GM19463 (cell line): ENCODE results near the gene EIF4B.

ENCODE experiments used
- ATAC-seq: cut with Tn5 transposase; IDR thresholded peaks from one replicate; pipeline ENCODE4 v1.9.1; 2021; ENCODE audit warnings: mild to moderate bottlenecking, moderate library complexity; ENCODE audit not compliant: unreplicated experiment

Gene EIF4B

DNA sequence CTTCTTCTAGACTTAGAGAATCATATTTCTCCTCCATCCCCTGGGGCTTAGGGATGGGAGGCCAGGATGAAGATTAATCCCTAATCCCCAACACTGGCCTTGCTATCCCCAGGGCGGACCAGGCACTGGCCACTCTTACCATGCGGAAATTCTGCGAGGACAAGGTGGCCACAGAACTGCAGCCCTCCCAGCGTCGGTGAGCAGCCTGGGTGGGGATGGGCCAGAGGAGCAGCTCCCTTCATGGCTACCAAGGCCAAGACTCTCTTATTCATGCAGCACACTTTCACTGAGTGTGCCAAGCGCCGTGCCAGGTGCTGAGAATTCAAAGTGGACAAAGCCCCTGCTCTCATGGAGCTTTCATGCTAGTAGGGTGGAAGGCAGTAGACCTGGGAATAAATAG, 50.6 kb downstream of the EIF4B start:
- ATAC-seq, result no peak

DNA sequence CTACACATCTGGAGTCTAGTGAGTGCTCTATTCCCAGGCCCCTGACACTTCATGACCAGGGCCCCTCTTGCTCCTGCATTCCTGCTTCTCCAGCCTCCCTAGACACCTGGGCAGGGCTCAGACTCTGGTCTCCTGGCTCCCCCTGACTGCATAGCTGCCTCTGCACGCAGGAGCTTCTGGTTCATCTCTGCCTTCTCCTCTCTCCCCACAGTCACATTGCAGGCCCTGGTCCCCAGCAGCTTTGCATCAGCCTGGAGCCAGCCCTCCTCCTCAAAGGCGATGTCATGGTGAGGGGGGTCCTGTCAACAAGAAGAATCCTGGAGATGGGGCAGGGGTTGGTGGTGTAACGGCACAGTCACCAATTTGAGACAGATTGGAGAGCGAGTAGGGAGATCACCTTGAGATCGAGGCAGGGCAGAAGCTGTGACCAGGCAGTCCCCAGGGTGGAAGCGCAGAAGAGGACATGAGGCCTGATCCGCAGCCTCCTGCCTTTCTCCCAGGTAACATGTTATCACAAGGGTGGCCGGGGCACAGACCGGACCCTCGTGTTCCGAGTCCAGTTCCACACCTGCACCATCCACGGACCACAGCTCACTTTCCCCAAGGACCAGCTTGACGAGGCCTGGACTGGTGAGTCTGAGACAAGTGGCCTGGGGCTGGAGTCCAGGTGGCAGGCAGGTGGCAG, 51.7 kb downstream of the EIF4B start:
- no peak for ATAC-seq

DNA sequence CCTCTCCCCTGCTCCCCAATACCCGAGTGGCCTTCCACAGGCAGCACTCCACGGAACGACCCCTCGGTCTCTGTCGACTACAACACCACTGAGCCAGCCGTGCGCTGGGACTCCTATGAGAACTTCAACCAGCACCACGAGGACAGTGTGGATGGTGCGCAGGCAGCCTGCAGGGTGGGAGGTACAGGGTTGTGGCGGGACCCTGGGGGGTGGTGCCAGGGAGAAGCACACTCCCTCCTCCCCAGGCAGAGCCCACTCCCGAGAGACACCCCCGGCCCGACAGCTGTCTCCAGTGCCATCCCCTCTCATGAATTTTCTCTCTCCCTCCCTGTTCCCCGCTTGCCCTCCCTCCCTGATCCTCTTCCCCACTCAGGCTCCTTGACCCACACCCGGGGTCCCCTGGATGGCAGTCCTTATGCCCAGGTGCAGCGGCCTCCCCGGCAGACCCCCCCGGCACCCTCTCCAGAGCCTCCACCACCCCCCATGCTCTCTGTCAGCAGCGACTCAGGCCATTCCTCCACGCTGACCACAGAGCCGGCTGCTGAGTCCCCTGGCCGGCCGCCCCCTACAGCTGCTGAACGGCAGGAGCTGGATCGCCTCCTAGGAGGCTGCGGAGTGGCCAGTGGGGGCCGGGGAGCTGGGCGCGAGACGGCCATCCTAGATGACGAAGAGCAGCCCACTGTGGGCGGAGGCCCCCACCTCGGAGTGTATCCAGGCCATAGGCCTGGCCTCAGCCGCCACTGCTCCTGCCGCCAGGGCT, 52.6 kb downstream of the EIF4B start:
- no peak for ATAC-seq

DNA sequence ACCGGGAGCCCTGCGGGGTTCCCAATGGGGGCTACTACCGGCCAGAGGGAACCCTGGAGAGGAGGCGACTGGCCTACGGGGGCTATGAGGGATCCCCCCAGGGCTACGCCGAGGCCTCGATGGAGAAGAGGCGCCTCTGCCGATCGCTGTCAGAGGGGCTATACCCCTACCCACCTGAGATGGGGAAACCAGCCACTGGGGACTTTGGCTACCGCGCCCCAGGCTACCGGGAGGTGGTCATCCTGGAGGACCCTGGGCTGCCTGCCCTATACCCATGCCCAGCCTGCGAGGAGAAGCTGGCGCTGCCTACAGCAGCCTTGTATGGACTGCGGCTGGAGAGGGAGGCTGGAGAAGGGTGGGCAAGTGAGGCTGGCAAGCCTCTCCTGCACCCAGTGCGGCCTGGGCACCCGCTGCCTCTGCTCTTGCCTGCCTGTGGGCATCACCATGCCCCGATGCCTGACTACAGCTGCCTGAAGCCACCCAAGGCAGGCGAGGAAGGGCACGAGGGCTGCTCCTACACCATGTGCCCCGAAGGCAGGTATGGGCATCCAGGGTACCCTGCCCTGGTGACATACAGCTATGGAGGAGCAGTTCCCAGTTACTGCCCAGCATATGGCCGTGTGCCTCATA, 53.3 kb downstream of the EIF4B start:
- ATAC-seq, result no peak

DNA sequence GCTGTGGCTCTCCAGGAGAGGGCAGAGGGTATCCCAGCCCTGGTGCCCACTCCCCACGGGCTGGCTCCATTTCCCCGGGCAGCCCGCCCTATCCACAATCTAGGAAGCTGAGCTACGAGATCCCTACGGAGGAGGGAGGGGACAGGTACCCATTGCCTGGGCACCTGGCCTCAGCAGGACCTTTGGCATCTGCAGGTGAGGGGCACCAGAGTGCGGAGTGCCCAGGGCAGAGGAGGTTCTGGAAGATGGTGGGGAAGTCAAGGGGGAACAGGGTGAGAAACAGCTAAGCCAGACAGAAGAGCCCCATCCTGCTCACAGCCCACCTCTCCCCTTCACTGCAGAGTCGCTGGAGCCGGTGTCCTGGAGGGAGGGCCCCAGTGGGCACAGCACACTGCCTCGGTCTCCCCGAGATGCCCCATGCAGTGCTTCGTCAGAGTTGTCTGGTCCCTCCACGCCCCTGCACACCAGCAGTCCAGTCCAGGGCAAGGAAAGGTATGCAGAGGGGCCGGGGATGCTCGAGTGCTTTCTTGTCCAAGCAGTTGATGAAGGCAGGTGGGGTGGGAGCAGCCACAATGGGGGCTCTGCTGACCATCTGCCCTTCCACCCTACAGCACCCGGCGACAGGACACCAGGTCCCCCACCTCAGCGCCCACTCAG, 53.9 kb downstream of the EIF4B start:
- no peak for ATAC-seq

DNA sequence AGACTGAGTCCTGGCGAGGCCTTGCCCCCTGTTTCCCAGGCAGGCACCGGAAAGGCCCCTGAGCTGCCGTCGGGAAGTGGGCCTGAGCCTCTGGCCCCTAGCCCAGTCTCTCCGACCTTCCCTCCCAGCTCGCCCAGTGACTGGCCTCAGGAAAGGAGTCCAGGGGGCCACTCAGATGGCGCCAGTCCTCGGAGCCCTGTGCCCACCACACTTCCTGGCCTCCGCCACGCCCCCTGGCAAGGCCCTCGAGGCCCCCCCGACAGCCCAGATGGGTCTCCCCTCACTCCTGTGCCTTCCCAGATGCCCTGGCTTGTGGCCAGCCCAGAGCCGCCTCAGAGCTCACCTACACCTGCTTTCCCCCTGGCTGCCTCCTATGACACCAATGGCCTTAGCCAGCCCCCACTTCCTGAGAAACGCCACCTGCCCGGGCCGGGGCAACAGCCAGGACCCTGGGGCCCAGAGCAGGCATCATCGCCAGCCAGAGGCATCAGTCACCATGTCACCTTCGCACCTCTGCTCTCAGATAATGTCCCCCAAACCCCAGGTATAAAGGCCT, 54.5 kb downstream of the EIF4B start:
- ATAC-seq, result no peak

DNA sequence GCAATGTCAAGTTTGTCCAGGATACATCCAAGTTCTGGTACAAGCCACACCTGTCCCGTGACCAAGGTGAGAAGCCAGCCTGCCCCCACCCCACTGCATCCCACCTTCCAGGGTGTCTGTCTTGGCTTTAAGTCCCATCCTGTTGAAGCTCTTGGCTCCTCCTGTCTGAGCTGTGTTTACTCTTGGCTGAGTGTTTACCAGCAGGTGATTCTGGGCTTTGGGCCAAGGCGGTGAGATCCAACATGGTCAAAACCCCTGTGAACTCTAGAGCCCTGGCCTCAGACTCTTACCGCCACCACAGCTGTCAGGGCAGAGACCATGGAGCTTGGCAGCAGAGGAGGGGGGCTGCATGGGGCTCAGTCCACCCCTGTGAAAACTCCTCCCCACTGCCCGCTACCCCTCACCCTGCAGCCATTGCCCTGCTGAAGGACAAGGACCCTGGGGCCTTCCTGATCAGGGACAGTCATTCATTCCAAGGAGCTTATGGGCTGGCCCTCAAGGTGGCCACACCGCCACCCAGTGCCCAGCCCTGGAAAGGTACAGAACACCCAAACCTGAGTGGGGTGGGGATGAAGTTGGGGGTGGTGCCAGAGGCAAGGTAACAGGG, 55.3 kb downstream of the EIF4B start:
- no peak for ATAC-seq

DNA sequence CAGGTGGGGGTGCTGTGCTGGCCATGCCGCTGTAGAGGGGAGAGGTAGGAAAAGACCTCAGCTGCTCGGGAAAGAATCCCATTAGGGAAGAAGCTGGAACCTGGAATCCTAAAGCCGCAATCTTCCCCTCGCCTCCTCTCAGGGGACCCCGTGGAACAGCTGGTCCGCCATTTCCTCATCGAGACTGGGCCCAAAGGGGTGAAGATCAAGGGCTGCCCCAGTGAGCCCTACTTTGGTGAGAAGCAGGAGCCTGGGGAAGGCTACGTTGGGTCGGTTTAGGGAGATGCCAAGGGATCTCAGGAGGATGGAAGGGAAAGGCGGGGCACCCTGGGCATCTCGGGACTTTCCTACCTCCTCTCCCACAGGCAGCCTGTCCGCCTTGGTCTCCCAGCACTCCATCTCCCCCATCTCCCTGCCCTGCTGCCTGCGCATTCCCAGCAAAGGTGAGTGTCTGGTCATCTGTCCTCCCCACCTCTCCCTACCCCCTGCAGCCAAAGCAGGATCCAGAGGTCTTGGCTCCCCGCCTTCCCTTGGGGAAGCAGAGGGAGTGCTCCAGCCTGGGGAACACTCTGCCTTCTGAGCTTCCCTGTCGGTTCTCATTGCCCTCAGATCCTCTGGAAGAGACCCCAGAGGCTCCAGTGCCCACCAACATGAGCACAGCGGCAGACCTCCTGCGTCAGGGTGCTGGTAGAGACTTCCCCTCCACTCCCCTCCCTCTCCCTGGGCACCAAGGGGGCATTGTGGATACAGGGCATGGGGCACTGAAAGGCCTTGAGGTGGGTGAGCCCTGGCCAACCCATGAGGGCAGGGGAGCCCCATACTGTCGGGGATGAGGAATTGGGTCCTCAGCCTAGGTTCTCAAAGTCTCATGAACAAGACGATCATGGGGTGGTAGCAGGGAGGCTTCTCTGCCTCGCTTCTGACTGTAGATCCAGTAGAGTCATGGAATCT, 56.0 kb downstream of the EIF4B start:
- no peak for ATAC-seq

DNA sequence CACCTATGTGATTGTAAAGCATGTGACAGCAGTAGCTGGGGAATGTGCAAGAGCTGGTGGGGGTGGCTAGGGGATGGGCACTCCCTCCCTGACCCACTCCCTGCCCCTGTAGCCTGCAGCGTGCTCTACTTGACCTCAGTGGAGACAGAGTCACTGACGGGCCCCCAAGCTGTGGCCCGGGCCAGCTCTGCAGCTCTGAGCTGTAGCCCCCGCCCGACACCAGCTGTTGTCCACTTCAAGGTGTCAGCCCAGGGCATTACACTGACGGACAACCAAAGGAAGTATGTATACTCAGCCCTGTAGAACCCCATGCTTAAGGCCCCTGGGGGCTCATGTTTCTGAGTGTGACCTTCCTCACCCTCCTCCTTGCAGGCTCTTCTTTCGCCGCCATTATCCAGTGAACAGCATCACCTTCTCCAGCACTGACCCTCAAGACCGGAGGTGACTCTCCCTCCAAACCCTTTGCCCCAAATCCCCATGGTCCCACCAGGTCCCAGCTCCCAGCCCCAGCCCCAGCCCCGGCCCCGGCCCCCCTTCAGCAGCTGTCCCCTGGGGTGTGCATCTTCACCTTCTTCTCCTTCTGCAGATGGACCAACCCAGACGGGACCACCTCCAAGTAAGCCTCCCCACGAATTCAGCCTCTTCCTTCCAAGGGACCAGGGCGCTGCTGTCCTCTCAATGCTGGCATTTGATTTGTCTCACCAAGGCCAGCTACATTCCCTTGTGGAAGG, 56.9 kb downstream of the EIF4B start:
- no peak for ATAC-seq

DNA sequence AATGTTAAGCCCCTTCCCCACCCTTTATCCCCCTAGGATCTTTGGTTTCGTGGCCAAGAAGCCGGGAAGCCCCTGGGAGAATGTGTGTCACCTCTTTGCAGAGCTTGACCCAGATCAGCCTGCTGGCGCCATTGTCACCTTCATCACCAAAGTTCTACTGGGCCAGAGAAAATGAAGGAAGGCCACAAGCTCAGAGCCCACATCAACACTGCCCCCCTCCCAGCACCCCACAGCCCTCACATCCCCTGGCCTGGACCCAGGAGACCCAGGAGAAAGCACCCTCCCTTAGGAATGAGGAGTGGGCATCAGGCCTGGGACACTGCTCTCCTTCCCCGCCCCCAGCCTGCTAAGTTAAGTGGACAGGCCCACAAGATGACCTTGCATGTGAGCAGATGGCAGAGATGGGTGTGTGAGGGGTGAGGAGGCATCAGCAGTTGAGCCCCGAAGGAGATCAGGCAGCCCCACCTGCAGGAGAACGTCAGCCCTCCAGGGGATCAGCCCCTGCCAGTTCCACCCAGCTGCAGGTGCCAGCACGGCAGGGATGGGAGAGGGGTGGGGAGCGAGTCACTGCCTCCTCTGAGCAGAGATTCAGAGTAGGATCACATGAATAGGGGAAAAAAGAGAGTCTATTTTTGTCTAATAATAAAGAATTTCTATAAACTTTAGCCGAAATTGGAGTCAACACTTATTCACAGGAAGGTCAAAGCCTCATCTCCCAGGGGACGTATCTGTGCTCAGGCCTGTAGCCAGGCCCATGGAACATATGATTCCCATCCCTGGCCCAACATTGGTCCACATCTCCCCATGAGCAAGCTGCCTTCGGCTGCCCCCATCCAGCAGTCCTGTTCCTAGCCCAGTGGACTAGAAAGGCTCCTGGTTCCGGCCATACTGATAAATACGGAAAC, 57.7 kb downstream of the EIF4B start:
- no peak for ATAC-seq

DNA sequence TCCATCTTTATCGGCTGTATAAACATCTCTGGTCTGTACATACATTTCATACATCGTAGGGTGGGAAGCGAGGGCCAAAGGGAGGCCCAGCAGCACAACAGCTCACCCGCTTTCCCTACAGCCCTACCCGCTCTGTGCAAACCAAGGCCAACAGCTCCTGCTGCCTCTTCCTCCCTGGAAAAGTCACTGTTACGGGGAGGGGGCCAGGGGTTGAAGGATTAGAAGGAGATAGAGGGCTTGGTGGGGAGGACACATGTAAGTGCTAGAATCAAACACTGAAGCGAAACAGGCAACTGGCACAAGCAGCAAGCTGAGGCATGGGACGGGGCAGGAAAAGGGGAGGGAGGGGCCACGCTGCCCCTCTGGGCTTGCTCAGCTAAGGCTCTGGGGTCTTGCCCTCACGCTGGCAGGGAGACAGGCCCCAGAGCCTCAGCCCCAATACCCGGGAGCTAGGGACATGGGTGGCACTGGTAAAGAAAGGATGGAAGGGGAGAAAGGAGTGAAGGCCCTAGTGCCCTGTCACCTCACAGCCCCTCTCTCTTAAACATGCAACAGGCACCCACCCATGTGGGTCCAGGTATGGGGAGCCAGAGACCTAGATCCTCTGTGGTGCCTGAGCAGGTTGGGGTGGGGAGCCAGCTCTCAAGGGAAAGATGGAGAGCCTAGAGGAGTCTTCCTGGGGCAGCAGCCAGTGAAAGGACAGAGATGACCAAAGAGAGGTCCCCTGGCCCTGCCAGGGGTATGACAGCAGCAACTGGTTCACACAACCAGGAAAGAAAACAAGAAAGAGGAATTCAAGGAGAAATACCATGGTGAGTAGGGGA, 58.6 kb downstream of the EIF4B start:
- no peak for ATAC-seq

DNA sequence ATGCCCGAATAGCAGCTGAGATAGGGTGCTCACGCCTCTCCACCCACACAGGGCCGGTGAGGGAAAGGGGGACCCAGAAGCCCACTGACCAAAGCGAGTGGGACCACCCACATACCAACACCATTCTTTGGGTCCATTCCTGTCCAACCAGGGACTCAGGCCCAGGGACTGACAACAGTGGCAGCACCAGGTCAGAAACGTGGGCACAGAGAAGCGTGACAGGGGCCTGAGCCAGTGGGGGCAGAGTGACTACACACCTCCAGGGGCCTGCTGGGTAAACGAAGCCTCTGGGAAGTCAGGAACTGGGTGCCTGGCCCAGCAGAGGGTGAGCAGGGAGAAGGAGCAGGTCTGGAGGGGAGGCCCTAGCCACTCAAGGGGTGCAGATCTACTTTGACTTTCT, 59.2 kb downstream of the EIF4B start:
- ATAC-seq, result no peak

DNA sequence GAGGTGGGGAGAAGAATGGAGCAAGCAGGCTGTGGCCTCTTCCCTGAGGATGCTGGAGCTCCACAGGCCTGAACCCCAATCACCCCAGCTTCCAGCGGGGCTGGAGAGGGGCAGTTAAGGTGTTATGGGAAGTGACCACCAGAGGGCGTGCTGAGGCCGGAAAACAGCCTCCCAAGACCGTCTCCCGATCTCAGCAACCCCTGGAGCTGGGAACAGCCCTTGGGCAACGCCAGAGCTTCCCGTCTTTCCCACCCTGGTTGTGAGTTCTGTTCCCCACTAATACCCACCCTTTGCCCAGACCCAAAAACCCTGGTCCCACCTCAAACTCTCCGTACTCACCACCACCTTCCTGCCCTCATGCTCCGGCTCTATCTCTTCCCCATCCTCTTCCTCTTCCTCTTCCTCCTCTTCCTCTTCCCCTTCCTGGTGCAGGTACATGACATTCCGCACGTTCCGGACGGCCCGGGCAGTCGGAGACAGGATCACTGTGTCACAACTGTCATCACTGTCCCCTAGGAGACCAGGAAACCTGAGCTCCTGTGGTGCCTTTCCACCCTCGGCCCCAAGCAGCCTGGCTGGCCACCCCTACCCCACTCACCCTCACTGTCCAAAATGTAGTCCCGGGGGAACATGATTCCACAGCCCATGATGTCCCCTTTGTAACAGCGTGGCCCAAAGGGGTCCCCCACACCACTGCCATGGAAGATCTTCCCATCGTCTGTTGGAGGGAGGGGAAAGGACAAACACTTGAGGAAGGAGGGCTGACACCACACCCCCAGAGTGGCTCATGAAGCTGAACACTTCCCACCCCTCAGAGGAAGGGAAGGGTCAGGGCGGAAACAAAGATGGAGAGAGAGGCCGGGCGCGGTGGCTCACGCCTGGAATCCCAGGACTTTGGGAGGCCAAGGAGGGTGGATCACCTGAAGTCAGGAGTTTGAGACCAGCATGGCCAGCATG, 60.0 kb downstream of the EIF4B start:
- no peak for ATAC-seq

DNA sequence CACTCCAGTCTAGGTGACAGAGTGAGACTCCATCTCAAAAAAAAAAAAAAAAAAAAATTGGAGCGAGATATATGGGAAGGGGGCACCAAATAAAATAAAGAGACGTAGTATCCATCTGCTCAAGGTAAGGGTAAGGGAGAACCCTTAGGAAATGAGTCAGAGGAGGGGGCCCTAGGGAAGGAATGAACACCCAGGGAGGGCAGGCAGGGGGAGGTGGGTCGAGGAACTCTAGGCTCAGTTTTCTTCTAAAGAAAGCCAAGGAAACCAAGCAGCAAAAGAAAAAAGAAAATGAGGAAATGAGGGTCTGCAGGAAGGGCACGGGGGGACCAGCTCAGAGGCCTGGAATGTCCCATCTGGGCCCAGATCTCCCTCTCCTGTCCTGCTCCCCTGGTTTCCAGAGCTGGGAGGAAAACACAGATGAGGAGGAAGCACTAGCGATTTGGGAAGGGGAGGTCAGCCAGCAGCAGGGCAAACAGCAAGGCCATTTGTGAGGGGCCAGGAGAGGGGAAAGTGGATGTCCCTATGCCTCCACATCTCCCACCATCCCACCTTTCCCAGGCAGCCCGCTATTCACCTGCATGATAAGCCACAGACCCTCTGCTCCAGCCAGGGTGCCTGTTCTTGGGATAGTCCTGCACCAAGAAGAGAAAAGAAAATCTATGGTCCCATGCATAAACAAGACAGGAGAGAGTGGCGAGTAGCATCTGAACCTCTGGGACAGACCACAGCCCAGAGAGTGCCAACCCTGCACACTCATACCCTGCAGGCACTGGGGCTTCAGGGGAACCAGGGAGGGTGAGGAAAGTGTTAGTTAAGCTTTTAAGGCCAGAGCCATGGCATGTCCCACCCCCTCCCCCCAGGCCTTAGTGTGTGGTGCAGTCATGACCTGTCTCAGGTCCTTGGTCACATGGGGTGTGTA, 61.1 kb downstream of the EIF4B start:
- ATAC-seq, result no peak
